Activated CD4-positive, alpha-beta T cell treated with anti-CD3 and anti-CD28 coated beads, Interleukin-2, amount 50 U/mL, for 24 hours (primary cell): ENCODE data around the gene DNASE1L2.
A peak's percentile ranks its signal among the peaks of the same experiment; 100 is the strongest.
"Not testable (repeated sequence)": the region's sequence is repeated elsewhere in the genome, so short reads cannot be mapped to it uniquely, and the experiment has no call there.

Source experiments
- DNase-seq, 2 donors: peaks; one replicate each; pipeline ENCODE4 v3.0.0-alpha.2; 2020; ENCODE audit warnings: low read depth in 1 of 2, low spot score in 1 of 2

Gene DNASE1L2

GRCh38 chr16:2238150-2238837, 2.0 kb downstream of the DNASE1L2 start:
- DNase-seq, result no peak

GRCh38 chr16:2238838-2239675, 2.8 kb downstream of the DNASE1L2 start:
- DNase-seq, result no peak

DNA sequence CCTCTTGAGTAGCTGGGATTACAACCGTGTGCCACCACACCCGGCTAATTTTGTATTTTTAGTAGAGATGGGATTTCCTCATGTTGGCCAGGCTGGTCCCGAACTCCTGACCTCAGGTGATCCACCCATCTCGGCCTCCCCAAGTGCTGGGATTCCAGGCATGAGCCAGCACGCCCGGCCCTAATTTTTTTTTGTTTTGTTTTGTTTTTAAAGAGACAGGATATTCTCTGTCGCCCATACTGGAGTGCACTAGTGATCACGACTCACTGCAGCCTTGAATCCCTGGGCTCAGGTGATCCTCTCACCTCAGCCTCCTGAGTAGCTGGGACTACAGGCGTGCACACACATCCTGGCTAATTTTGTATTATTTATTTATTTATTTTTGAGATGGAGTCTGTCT, 4.1 kb downstream of the DNASE1L2 start:
- not testable (repeated sequence) for DNase-seq

GRCh38 chr16:2242598-2242997, 6.4 kb downstream of the DNASE1L2 start:
- DNase-seq, result no peak

GRCh38 chr16:2243031-2243528, 6.8 kb downstream of the DNASE1L2 start:
- no peak for DNase-seq

DNA sequence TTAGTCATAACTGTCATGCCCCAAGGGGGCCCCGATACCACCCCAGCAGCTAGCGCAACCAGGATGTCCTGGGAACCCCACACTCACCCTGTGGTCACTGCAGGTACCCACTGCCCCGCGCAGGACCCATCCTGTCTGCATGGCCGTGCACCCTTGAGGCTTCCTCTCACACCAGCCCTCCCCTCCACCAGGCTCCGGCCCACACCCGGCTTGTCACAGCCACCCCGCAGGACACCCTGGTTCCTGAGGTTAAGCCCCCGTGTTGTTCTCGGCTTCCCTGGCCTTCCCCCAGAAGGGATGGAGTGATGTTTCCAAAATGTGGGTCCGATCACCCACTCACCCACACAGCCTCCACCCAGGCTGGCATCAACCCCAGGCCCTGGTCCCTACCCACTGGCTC, 7.5 kb downstream of the DNASE1L2 start:
- no peak for DNase-seq

- no peak for DNase-seq
Measured at GRCh38 chr16:2244301-2244700, 8.1 kb downstream of the DNASE1L2 start.

GRCh38 chr16:2244926-2245795, 8.9 kb downstream of the DNASE1L2 start:
- no peak for DNase-seq

- no peak for DNase-seq
Measured at GRCh38 chr16:2246301-2246885, 10.1 kb downstream of the DNASE1L2 start.

DNA sequence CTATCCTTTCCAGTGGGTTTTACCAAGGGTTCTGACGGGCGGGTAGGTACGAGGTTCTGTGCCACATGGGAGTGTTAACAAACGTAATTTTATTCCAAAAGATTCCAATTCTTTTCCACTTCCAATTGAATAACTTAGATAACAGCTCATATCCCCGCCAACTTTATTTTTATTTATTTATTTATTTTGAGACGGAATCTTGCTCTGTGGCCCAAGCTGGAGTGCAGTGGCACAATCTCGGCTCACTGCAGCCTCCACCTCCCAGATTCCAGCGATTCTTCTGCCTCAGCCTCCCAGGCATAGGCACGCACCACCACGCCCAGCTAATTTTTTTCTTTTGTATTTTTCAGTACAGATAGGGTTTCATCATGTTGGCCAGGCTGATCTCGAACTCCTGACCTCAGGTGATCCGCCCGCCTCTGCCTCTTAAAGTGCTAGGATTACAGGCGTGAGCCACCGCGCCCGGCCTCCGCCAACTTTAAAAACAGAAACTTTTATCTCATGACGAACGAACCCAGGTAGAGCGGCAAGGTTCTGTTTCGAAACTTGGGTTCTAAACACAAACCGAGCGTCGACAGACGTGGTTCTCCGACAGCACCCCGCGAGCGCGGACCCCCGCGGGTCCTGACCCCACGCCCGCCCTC, 14.5 kb downstream of the DNASE1L2 start:
- peak; percentile 17 to 26 for DNase-seq

GRCh38 chr16:2251296-2252111, 15.3 kb downstream of the DNASE1L2 start, which contains the start of gene ECI1:
Gene ECI1, minus strand, starts transcription at chr16:2251587. Its CDS starts 21 bp downstream, at chr16:2251566.
- DNase-seq, result peak; percentile 60 to 68

DNA sequence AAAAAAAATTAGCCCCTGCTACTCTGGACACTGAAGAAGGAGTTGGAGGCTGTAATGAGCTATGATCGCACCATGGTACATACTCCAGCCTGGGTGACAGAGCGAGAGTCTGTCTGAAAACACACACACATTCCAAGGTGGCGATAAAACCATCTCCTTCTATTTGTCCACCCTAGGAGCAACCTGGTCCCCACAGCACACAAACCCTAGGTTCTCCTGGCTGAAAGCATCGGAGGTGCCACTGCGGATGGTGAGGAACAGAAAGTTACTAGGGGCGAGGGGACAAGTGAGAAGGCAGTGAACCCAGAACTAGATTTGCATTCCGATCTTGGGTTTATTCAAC, 16.5 kb downstream of the DNASE1L2 start:
- DNase-seq, result no peak

DNA sequence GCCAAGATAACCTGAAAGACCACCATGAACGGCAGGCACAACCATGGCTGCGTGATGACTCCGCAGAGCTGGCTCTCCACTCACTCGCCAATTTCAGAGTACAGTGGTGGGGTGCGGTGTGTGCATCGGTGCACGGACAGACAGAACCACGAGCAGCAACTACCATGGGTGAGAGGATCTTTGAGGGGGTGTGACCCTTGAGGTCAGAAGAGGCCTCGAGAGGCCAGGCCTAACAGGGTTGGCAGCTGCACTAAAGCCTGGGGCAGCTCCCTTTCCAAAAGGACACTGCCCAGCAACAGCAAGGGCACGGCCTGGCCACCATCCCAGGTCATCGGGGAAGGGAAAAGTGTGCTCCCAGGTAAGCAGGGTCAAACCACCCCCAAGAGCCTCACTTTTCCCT, 17.0 kb downstream of the DNASE1L2 start:
- DNase-seq, result no peak

DNA sequence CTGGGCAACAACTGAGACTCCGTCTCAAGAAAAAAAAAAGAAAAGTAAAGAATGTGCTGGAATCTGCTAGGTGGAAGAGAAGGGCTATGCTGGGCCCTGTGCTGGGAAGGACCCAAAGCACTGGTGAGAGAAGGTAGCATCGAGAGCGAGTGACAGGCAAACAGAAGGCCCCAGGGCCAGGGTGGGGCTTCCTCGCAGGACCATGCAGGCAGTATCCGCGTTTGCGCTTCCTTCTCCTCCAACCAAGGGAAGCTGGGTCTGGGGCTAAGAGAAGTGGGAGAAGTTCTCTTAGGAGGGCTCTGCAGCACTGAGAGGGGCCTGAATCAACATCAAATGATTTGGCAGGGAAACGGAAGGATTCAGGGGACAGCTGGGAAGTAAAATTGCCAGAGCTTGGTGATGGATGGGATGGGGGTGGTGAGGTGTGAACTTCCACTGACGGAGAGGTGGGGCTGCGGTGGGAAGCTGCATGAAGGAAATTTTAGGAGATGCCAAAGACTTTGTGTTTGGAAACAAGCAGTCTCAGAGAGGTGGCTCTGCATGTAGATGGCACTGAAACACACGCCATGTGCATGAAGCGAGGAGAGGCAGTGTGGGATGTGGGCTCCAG, 20.4 kb downstream of the DNASE1L2 start:
- no peak for DNase-seq

- DNase-seq, result no peak
Measured at GRCh38 chr16:2257726-2258125, 21.5 kb downstream of the DNASE1L2 start.

- not testable (repeated sequence) for DNase-seq
Measured at GRCh38 chr16:2258530-2258929, 22.3 kb downstream of the DNASE1L2 start.

DNA sequence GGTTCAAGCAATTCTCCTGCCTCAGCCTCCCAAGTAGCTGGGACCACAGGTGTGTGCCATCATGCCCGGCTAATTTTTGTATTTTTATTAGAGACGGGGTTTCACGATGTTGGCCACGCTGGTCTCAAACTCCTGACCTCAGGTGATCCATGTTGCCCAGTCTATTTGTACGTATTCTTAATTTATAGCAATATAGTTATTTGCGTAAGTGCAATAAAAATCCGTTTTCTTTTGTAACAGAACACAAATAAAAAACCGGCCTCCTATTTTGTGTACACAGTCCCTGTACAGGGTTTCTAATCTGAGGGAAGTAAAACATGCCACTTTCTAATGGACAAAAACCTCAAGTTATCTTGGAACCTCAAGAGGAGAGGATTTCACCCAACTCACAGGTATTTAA, 24.0 kb downstream of the DNASE1L2 start:
- no peak for DNase-seq

DNA sequence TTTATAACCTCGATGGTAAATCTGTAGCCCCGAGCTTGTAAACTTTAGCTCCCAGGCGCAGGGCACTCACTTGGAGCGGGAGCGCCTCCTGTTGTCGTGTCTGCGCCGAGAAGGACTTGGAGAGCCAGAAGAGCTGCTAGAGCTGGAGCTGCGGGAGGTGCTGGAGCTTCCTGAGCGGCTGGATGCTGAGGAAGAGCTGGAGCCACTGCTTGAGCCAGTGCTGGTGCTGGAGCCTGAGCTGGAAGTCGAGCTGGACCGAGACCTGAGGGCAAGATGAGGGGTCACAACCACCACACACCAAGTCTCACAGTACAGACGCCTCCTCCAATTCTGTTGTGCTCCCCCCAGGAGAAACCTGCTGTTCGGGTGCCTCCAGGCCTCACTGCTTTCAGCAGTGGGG, 26.8 kb downstream of the DNASE1L2 start:
- DNase-seq, result not testable (repeated sequence)

GRCh38 chr16:2266887-2267286, 30.6 kb downstream of the DNASE1L2 start:
- DNase-seq, result not testable (repeated sequence)
